ENCODE data around the gene ZNF185. TPM values are rescaled to one million over a fixed set of nuclear protein-coding genes. Genes with fewer than 3 reads are reported as not detected.

ZNF185 gene
- total RNA-seq, 1 experiment from 2014 or later: 15.8 TPM

GRCh38 chrX:152928761-152929400, 31.0 kb downstream of the ZNF185 start:
- peaks cover 8 to 11% of the 10 kb centered on the region in 2 experiments for H3K4me1 ChIP-seq (ENCODE audit: control insufficient read depth in 1 of 2, insufficient read depth in 2 of 2, low read length in 2 of 2)
- no peaks in the 10 kb centered on the region for H4K20me1 ChIP-seq (ENCODE audit: insufficient read depth)
- H3K9me3 ChIP-seq (ENCODE audit: control insufficient read depth in 1 of 2, insufficient read depth in 1 of 2, low read depth in 1 of 2, low read length in 2 of 2): no peaks in the 10 kb centered on the region
- H3K9me2 ChIP-seq (ENCODE audit: insufficient read depth): no peaks in the 10 kb centered on the region
- no peak overlapping the region for H3K4me2 ChIP-seq (ENCODE audit: low read length)
- POLR2A ChIA-PET: no interaction called here
- no peaks in the 10 kb centered on the region for H3K79me2 ChIP-seq (ENCODE audit: insufficient read depth, low read length)
- DNase-seq (ENCODE audit: low read depth, low spot score): no peak
- ATAC-seq: no peak
- H3K27me3 ChIP-seq (ENCODE audit: insufficient read depth, low read length): no peaks in the 10 kb centered on the region
- RAD21 ChIA-PET (ENCODE audit: low non-redundant PET in 1 of 2, low total read pairs in 2 of 2, uncharacterized antibody in 2 of 2, unreplicated experiment in 2 of 2): no interaction called here
- TF ChIP-seq CBX3 (IDR thresholded peaks at IDR 0.05; ENCODE audit: low read depth): no peak
- no peak for TF ChIP-seq EGR1 (IDR thresholded peaks at IDR 0.05; ENCODE audit: low read depth)
- TF ChIP-seq YY1 (IDR thresholded peaks at IDR 0.05; ENCODE audit: extremely low read depth, insufficient replicate concordance, low read depth, low read length): no peak
- no peak for TF ChIP-seq ZBTB33 (IDR thresholded peaks at IDR 0.05; ENCODE audit: extremely low read depth, insufficient replicate concordance, low read length)
- CTCF ChIA-PET: no interaction called here
- no peak overlapping the region for H3K4me3 ChIP-seq (replicated peaks in 1 of 2; ENCODE audit: low read depth in 1 of 2, low read length in 2 of 2)
- H3K9ac ChIP-seq (ENCODE audit: low read length): no peak overlapping the region
- H3K27ac ChIP-seq (ENCODE audit: low read depth, low read length): no peak overlapping the region
- no peaks in the 10 kb centered on the region for H3K36me3 ChIP-seq (ENCODE audit: control insufficient read depth in 1 of 2, insufficient read depth in 2 of 2, low read length in 2 of 2)
- no TSS peak for BruUV-seq (replicated peaks)
- no peak overlapping the region for H2AFZ ChIP-seq (ENCODE audit: low read depth, low read length, poor library complexity, severe bottlenecking)
- intact Hi-C loops (cut with micrococcal nuclease): no loop called here

GRCh38 chrX:152929898-152930297, 32.0 kb downstream of the ZNF185 start:
- intact Hi-C loops (cut with micrococcal nuclease): no loop called here
- Histone ChIP-seq H3K9me3 (ENCODE audit: control insufficient read depth in 1 of 2, insufficient read depth in 1 of 2, low read depth in 1 of 2, low read length in 2 of 2) (no peaks in the 10 kb centered on the region), H3K27ac (ENCODE audit: low read depth, low read length) (no peak overlapping the region), H3K4me3 (replicated peaks in 1 of 2; ENCODE audit: low read depth in 1 of 2, low read length in 2 of 2) (no peak overlapping the region), H3K4me1 (ENCODE audit: control insufficient read depth in 1 of 2, insufficient read depth in 2 of 2, low read length in 2 of 2) (peaks cover 8 to 11% of the 10 kb centered on the region in 2 experiments), H3K9me2 (ENCODE audit: insufficient read depth) (no peaks in the 10 kb centered on the region), H3K4me2 (ENCODE audit: low read length) (no peak overlapping the region), H4K20me1 (ENCODE audit: insufficient read depth) (no peaks in the 10 kb centered on the region), H3K36me3 (ENCODE audit: control insufficient read depth in 1 of 2, insufficient read depth in 2 of 2, low read length in 2 of 2) (no peaks in the 10 kb centered on the region), H3K27me3 (ENCODE audit: insufficient read depth, low read length) (no peaks in the 10 kb centered on the region), H3K79me2 (ENCODE audit: insufficient read depth, low read length) (no peaks in the 10 kb centered on the region), H2AFZ (ENCODE audit: low read depth, low read length, poor library complexity, severe bottlenecking) (no peak overlapping the region), H3K9ac (ENCODE audit: low read length) (no peak overlapping the region)
- ChIA-PET CTCF (no interaction called here), RAD21 (ENCODE audit: low non-redundant PET in 1 of 2, low total read pairs in 2 of 2, uncharacterized antibody in 2 of 2, unreplicated experiment in 2 of 2) (no interaction called here), POLR2A (no interaction called here)
- DNase-seq (ENCODE audit: low read depth, low spot score) (no peak), ATAC-seq (no peak)
- TF ChIP-seq EZH2phosphoT487 (IDR thresholded peaks at IDR 0.05; ENCODE audit: borderline replicate concordance): no peak
- TF ChIP-seq EZH2 (IDR thresholded peaks at IDR 0.05): no peak
- no peak for TF ChIP-seq FOSL1 (IDR thresholded peaks at IDR 0.05; ENCODE audit: low read depth)
- no peak for TF ChIP-seq CEBPB (IDR thresholded peaks at IDR 0.05; ENCODE audit: low read depth)
- no peak for TF ChIP-seq ZNF274 (IDR thresholded peaks at IDR 0.05; ENCODE audit: low read depth, low read length)
- no peak for TF ChIP-seq ZBTB33 (IDR thresholded peaks at IDR 0.05; ENCODE audit: extremely low read depth, insufficient replicate concordance, low read length)
- no peak for TF ChIP-seq SRF (IDR thresholded peaks at IDR 0.05; ENCODE audit: low read depth)
- no peak for TF ChIP-seq JUND (IDR thresholded peaks at IDR 0.05)
- no TSS peak for BruUV-seq (replicated peaks)

Data from HCT116 (cell line).